ENCODE measurements around the gene EEPD1.
A peak's percentile ranks its signal among the peaks of the same experiment; 100 is the strongest.
"Not testable (repeated sequence)": the region's sequence is repeated elsewhere in the genome, so short reads cannot be mapped to it uniquely, and the experiment has no call there.

Gene EEPD1

GRCh38 chr7:36305648-36306047, 152.6 kb downstream of the EEPD1 start:
- no peak for DNase-seq

GRCh38 chr7:36306222-36306621, 153.2 kb downstream of the EEPD1 start:
- no peak for DNase-seq

GRCh38 chr7:36306722-36307121, 153.7 kb downstream of the EEPD1 start:
- DNase-seq: no peak

GRCh38 chr7:36308031-36308430, 155.0 kb downstream of the EEPD1 start:
- no peak for DNase-seq

GRCh38 chr7:36309301-36309700, 156.2 kb downstream of the EEPD1 start:
- no peak for DNase-seq

- no peak for DNase-seq
These were observed 156.7 kb downstream of the EEPD1 start for GRCh38 chr7:36309716-36310115.

GRCh38 chr7:36310897-36311296, 157.8 kb downstream of the EEPD1 start:
- DNase-seq: no peak

- DNase-seq: no peak
These were observed 158.5 kb downstream of the EEPD1 start for GRCh38 chr7:36311539-36311938.

GRCh38 chr7:36312064-36312914, 159.2 kb downstream of the EEPD1 start:
- no peak for DNase-seq

- DNase-seq: no peak
These were observed 159.9 kb downstream of the EEPD1 start for GRCh38 chr7:36312915-36313334.

GRCh38 chr7:36313607-36314006, 160.6 kb downstream of the EEPD1 start:
- DNase-seq: no peak

GRCh38 chr7:36314491-36314890, 161.4 kb downstream of the EEPD1 start:
- no peak for DNase-seq

- no peak for DNase-seq
These were observed 162.4 kb downstream of the EEPD1 start for GRCh38 chr7:36315309-36315944.

GRCh38 chr7:36316319-36316718, 163.3 kb downstream of the EEPD1 start:
- DNase-seq: no peak

- DNase-seq: no peak
These were observed 164.2 kb downstream of the EEPD1 start for GRCh38 chr7:36317276-36317675.

GRCh38 chr7:36318116-36318515, 165.1 kb downstream of the EEPD1 start:
- DNase-seq: no peak

- not testable (repeated sequence) for DNase-seq
These were observed 168.2 kb downstream of the EEPD1 start for GRCh38 chr7:36321284-36321683.

GRCh38 chr7:36336390-36336789, 183.3 kb downstream of the EEPD1 start:
- no peak for DNase-seq

- DNase-seq: no peak
These were observed 185.2 kb downstream of the EEPD1 start for GRCh38 chr7:36338256-36338655.

- DNase-seq: no peak
These were observed 190.5 kb downstream of the EEPD1 start for GRCh38 chr7:36343548-36343947.

GRCh38 chr7:36344622-36345021, 191.6 kb downstream of the EEPD1 start:
- peak; percentile 4 for DNase-seq

GRCh38 chr7:36346260-36346831, 193.3 kb downstream of the EEPD1 start:
- no peak for DNase-seq

- DNase-seq: no peak
These were observed 195.2 kb downstream of the EEPD1 start for GRCh38 chr7:36348256-36348655.

GRCh38 chr7:36348771-36349170, 195.7 kb downstream of the EEPD1 start:
- no peak for DNase-seq

All from GDM1 (cell line).